ENCODE data around the gene TIMD4.
"Not testable (repeated sequence)": the region's sequence is repeated elsewhere in the genome, so short reads cannot be mapped to it uniquely, and the experiment has no call there.

The TIMD4 gene

GRCh38 chr5:156925767-156926166, 37.3 kb downstream of the TIMD4 start:
- DNase-seq (ENCODE audit: extremely low read depth in 1 of 2, low read depth in 1 of 2): not testable (repeated sequence)

- DNase-seq (ENCODE audit: extremely low read depth in 1 of 2, low read depth in 1 of 2): no peak
Measured at GRCh38 chr5:156922207-156922792, 40.7 kb downstream of the TIMD4 start.

DNA sequence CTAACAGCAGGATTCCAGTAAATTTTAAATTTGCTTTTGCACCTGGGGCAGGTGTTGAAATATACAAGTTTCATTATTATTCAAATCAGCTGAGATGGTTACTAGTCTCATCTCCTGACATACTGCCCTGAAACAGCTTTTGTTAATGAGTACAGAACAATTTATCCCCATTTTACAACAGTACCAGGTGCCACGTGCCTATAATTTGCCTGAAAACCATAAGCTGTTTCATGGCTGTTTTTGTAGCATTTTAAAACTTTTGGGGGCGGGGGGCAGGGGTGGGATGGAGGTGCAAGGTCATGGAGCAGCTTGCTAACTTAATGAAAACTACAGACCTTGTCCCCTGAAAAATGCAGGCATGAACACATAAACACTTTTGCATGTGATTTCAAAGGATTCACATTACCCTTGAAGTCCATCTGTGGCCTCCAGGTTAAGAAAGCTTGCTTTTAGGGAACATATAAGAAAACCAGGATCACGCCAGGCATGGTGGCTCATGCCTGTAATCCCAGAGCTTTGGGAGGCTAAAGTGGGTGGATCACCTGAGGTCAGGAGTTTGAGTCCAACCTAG, 42.1 kb downstream of the TIMD4 start:
- DNase-seq (ENCODE audit: extremely low read depth in 1 of 2, low read depth in 1 of 2): no peak

DNA sequence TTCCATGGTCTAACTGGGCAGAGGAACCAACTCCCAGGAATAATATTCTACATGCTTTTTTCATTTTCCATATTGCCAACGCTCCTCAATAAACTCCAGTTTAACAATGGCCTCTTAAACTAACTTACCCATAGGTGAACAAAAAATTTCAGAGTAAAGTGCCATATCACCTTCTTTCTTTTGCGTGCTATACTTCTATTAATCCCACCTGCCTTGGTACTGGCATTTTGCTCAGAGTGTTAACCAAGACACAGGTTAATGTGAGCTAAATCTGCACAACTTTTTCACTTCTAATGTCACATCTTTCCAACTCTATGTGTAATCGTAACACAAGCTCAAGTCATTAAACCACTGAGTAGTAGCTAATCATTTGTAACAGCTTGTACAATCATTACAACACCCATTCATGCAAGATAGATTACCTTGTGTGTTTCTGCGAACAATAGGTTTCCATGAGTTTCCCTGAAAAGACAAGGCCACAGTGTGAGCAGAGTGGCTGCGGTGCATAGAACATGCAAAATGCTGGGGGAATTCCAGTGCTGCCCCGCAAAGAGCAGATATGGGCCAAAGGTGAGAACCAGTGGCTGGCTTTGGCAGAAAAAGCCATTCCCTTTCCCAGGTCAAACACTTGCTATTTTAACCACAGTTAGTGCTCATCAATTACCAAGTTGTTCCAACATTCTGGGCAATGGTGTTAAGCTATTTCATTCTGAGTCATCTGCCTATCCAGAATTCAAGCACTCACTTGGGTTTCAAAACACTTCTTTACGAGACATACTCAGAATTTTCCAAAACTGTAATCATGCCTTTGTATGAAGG, 42.8 kb downstream of the TIMD4 start:
- DNase-seq (ENCODE audit: extremely low read depth in 1 of 2, low read depth in 1 of 2): no peak

GRCh38 chr5:156918311-156918845, 44.6 kb downstream of the TIMD4 start:
- DNase-seq (ENCODE audit: extremely low read depth in 1 of 2, low read depth in 1 of 2): no peak

- DNase-seq (ENCODE audit: extremely low read depth in 1 of 2, low read depth in 1 of 2): no peak
Measured at GRCh38 chr5:156914371-156914737, 48.7 kb downstream of the TIMD4 start.

- DNase-seq (ENCODE audit: extremely low read depth in 1 of 2, low read depth in 1 of 2): no peak
Measured at GRCh38 chr5:156913719-156914370, 49.2 kb downstream of the TIMD4 start.

DNA sequence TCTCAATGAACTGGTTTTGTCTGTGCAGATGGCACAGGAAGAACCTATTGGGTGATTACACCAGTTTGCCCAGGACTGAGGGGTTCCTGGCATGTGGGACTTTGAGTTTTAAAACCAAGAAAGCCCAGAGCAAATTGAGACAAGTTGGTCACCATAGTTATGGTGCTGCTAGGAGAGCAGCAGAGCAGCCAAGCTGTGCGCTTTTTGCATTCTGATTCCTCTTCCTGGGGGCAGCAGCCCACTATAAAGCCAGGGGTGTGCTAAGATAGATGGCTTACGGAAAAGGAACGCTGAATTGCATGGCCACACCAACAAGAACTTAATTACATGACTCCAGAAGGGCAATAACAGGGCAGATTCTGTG, 49.7 kb downstream of the TIMD4 start:
- no peak for DNase-seq (ENCODE audit: extremely low read depth in 1 of 2, low read depth in 1 of 2)

DNA sequence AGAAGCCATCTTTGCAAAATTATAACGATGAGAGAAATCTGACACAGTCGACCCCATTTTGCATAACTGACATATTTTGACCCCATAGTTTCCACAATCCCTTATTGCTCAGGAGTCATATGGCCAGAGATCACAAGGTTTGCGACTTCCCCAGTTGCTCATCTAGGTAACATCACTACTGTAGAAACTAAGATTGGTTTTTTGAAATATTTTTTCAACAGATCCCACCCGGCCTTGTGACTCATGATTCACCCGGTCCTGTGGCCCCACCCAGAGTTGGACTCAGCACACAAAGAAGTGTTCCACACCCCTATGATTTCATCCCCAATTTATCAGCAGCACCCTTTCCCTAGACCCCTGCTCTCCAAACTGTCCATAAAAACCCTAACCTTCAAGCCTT, 50.2 kb downstream of the TIMD4 start:
- no peak for DNase-seq (ENCODE audit: extremely low read depth in 1 of 2, low read depth in 1 of 2)

- DNase-seq (ENCODE audit: extremely low read depth in 1 of 2, low read depth in 1 of 2): no peak
Measured at GRCh38 chr5:156909180-156909579, 53.8 kb downstream of the TIMD4 start.

GRCh38 chr5:156907667-156908066, 55.4 kb downstream of the TIMD4 start:
- DNase-seq (ENCODE audit: extremely low read depth in 1 of 2, low read depth in 1 of 2): no peak

DNA sequence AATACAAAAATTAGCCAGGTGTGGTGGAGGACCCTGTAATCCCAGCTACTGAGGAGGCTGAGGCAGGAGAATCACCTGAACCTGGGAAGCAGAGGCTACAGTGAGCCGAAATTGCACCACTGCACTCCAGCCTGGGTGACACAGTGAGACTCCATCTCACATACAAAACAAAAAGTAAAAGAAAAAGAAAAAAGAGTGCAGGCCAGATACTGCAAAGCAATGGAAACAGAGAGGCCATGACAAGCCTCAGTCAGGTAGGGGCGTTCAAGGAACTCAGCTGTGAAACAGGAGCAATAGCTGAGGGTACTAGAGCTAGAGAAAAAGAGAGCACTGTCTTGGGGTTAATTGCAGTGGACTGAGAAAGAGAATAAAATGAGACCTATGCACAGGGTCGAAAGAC, 56.2 kb downstream of the TIMD4 start:
- DNase-seq (ENCODE audit: extremely low read depth in 1 of 2, low read depth in 1 of 2): no peak

DNA sequence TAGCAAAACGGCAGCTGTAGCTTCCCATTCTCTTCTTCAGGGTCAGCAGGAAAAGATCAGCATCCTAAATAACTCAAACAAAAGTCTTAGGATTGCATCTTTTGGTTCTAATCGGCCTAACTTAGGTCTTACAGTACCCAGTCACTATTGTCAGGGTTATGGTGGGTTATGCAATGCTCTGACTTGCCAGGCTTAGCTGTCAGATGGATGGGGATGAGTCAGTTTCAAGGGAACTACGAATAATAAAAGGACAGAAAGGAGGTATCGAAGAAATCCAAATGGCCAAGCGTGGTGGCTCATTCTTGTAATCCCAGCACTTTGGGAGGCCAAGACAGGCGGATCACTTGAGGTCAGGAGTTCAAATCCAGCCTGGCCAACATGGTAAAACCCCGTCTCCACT, 66.5 kb downstream of the TIMD4 start:
- no peak for DNase-seq (ENCODE audit: extremely low read depth in 1 of 2, low read depth in 1 of 2)

- DNase-seq (ENCODE audit: extremely low read depth in 1 of 2, low read depth in 1 of 2): no peak
Measured at GRCh38 chr5:156893517-156893916, 69.5 kb downstream of the TIMD4 start.

GRCh38 chr5:156892864-156893263, 70.2 kb downstream of the TIMD4 start:
- no peak for DNase-seq (ENCODE audit: extremely low read depth in 1 of 2, low read depth in 1 of 2)

DNA sequence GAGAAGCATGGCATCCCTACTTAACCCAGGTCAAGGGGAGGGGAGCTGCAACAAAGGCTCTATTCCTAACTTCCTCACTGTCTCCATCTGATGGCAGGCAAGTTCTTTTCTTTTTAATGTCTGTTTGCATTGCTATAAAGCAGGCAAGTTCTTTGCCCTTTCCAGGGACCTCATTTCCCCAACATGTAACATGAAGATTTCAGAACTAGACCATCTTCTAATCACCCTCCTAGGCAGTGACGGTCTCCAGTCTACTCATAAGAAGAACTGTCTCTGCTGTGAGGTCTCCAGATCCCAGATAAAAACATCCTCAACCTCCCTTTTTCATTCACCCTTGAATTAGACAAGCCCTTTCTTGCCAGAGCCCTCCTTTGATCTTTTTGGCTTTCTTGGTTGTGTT, 70.8 kb downstream of the TIMD4 start:
- no peak for DNase-seq (ENCODE audit: extremely low read depth in 1 of 2, low read depth in 1 of 2)

DNA sequence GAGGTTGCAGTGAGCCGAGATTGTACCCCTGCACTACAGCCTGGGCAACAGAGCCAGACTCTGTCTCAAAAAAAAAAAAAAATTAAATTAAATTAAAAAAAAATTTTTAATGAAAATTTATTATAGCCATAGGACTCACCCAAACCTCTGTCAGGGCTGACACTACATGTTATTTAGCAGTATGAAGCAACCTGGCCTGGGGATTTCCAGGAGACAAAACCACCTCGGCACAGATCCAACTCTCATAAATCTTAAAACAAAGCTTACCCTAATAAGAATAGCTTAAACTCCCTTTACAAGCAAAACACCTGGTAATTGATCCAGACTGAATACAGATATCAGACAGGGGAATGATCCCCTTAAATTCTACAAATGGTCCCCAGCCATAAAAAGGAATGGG, 74.5 kb downstream of the TIMD4 start:
- DNase-seq (ENCODE audit: extremely low read depth in 1 of 2, low read depth in 1 of 2): no peak

GRCh38 chr5:156883316-156883875, 79.6 kb downstream of the TIMD4 start:
- no peak for DNase-seq (ENCODE audit: extremely low read depth in 1 of 2, low read depth in 1 of 2)

DNA sequence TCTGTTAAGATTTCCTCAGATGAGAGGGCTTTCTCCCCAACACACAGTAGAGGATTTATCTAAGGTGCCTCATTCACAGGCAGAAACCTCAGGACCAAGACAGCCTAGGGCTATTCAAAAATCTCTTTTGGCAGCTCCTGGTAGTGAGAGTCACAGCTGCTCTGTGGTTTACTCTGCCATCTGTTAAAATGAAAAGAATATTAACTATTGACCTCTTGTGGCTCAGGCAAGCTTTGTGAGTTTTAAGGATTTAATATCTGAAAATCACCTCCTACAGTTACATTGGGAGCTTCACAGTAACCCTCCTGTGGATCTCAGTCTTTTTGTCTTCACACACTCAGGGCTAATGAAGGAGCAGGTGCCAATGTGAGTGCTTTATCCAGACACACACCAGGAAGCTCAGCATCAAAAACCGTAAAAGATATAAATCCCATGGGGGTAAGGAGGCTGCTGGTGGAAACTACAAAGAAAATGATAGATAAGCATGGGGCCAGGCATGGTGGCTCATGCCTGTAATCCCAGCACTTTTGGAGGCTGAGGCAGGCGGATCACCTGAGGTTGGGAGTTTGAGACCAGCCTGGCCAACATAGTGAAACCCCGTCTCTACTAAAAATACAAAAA, 83.3 kb downstream of the TIMD4 start:
- DNase-seq (ENCODE audit: extremely low read depth in 1 of 2, low read depth in 1 of 2): no peak

DNA sequence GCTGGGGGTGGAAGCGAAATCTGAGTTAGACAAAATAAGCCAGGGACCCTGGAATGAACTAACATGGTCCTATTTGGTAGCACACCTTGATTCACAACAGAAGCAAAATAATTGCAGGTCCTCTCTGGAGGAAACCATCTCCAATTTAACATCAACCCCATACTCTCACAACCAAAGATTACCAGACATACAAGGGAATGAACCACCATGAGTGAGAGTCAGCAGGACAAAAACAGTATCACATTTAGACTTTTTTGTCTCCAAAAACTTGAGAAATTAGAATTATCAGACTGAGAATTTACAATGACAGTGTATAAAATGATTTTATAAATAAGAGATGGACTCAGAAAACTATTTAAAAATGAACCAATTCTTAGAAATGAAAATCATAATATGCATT, 91.8 kb downstream of the TIMD4 start:
- DNase-seq (ENCODE audit: extremely low read depth in 1 of 2, low read depth in 1 of 2): no peak

- DNase-seq (ENCODE audit: extremely low read depth in 1 of 2, low read depth in 1 of 2): no peak
Measured at GRCh38 chr5:156870498-156870839, 92.6 kb downstream of the TIMD4 start.

Measured in activated CD8-positive, alpha-beta memory T cell treated with anti-CD3 and anti-CD28 coated beads for 1 hour (primary cell).